Measurements from ENCODE around the gene BMP15.

The BMP15 gene

GRCh38 chrX:50910685-50911176 lies at the start of gene BMP15:
Gene BMP15 (plus strand): TSS chrX:50910735. CDS start chrX:50910784, 49 bp downstream.
- DNase-seq, result no peak

DNA sequence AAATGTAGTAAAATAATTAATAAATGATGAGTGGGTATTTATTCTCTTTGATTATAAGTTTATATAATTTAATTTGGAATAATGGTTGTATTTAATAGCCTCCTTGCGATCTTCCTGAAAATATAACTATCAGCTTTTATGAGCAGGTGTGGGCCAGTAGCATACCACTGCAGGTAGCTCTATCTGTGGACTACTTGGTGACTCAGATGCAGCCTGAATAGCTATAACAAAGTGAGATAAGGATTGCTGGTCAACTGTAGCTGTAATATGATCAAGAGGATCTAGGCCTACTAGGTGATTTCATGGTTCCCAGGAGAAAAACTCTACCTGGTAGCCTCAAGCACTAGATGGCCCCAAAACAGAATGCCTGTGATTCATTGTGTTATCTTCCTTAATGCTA lies 47.1 kb upstream of the BMP15 start:
- no peak for DNase-seq

- DNase-seq, result no peak
Observed at GRCh38 chrX:50865311-50865710, 45.2 kb upstream of the BMP15 start.

DNA sequence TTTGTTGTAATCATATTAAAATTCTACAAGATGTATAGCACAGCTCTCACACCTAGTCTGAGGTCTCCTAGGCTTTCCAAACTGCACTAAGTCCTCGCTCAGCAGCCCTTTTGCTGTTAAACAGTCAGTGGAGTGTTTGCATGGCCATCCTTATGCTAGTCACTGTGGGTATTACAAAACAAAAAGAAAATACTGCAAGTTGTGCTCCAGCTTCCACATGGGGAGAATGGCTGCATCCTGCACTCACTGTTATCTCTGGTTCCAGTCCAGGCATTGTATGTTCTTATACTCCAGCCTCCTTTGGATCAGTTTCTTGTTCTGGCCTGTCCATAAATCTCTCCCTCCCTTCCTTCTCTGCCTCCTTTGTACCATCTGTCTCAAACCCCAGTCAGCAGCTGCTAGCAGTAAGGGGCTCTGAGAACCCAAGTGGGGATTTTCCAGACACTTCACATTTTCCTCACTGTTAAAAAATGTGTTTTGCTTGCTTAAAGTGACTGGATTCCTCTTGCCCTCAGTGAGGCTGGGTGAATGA lies 38.5 kb upstream of the BMP15 start:
- DNase-seq, result no peak

GRCh38 chrX:50874876-50875275 lies 35.7 kb upstream of the BMP15 start:
- DNase-seq, result no peak

- no peak for DNase-seq
Observed at GRCh38 chrX:50876551-50876950, 34.0 kb upstream of the BMP15 start.

GRCh38 chrX:50877310-50877709 lies 33.2 kb upstream of the BMP15 start:
- no peak for DNase-seq

GRCh38 chrX:50881028-50881427 lies 29.5 kb upstream of the BMP15 start:
- no peak for DNase-seq

DNA sequence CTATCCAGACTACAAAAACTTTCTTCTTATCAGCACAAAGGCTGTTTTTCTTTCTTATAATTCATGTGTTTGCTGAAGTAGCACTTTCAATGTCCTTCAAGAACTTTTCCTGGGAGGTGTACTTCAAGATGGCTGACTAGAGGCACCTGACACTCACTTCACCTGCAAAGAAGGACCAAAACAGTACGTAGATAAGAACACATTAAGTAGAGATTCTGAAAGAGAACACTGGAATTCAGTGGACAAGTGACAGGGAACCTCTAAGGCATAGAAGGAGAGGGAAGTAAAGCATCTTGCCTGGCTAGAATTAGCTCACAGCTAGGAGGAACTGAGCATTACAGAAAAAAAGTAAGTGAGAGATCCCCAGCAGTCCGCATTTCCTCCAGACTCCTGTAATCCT lies 21.7 kb upstream of the BMP15 start:
- no peak for DNase-seq

GRCh38 chrX:50889582-50889981 lies 21.0 kb upstream of the BMP15 start:
- DNase-seq, result no peak

DNA sequence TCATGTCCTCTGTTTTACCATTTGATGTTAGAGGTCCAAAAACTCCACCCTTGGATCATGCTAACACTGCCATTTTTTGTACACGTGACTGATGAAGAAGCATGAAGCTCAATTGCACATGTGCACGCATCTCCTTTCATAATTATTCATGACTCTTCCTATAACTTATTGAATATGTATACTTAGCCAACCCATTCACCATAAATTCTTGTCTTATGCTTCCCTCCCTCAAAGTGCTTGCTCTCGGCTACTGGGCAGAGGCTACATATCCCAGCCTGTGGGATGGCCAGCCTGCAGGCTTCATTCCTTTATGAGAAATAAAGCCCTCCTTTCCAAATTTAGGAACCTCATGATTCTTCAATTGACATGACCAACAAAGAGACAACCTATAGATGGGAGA lies 17.5 kb upstream of the BMP15 start:
- DNase-seq, result no peak

GRCh38 chrX:50893466-50893865 lies 17.1 kb upstream of the BMP15 start:
- DNase-seq, result no peak

GRCh38 chrX:50905334-50905733 lies 5.2 kb upstream of the BMP15 start:
- no peak for DNase-seq

DNA sequence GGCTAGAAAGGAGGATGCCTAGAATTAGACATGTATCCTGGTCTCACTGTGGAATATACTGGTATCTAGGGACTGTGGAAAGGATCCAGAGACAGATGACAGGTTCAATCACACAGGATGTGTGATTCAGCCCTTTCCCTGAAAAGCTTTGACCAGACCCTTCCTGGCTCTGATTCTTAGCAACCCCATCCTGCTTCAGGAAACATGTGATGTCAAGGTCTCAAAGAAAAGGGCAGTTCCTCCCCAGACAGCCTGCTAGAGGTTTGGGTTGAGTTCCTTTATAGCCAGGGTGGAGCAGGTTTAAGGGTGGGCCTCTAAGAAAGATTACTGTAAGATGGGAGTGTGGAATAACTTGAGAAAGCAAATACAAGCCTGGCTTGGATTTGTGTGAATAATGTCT lies 3.0 kb downstream of the BMP15 start:
- DNase-seq, result no peak

DNA sequence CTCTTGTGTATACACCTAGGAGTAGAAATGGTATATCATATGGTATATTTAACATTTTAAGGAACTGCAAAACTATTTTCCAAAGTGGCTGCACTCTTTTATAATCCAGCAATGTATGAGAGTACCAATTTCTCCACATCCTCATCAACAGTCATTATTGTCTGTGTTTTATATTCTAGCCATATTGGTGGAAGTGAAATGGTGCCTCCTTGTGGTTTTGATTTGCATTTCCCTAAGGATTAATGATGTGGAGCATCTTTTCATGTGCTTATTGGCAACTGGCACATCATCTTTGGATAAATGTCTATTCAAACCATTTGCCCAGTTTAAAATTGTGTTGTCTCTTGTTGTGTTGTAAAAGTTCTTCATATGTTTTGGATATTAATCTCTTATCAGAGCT lies 9.6 kb downstream of the BMP15 start:
- DNase-seq, result no peak

- DNase-seq, result no peak
Observed at GRCh38 chrX:50927127-50927526, 16.6 kb downstream of the BMP15 start.

DNA sequence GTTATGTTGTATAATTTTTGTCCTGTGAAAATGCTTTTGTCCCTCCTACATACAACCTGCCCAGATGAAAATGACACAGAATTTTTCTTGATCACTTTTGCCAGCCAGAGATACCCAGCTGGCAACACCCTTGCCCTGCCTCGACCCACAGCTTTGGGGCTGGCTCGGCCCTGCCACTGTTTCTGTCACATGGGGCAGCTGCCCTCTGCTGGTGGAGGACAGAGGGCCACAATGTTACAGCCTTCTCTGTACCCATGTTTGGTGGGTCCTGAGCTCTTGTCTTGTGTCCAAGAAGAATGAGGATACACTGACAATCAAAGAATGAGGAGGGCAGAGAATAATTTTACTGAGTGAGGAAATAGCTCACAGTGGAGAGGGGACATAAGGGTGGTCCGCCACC lies 31.1 kb downstream of the BMP15 start:
- DNase-seq, result no peak

DNA sequence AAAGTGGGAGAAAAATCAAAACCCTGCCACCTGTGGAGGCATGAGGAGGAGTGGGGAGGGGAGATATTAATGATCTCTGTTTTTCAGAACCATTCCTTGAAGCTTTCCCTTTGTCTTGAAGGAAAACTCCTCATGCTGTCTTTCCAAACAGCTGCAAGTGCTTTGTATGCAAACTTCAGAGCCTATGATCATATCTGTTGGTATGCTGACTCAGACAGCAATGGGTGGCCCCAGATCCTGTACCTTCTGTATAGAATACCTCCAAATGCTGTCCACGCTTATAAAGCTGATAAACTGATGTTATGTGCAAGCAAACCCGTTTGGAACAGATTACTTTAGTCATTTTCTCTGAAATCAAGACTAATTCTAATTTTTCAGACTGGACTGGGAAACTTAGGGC lies 31.9 kb downstream of the BMP15 start:
- DNase-seq, result no peak

DNA sequence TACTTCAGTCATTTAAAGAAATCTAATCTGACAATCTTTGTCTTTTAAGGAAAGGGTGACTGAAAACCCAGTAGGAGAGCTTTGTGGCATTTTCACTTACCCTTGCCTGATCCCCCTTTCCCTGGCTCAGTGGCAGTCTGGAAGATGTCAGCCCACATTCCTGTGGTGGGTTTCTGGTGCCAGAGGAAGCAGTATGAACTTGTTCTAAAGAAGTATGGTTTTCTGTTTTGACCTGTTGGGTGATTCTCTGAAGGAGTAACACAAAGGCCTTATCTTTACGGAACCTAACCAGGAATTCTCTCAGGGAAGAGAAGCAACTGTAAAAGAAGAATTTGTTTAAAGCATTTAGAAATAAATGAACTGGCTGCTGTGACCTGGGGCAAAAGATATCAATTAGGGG lies 41.9 kb downstream of the BMP15 start:
- DNase-seq, result no peak

GRCh38 chrX:50953832-50954231 lies 43.3 kb downstream of the BMP15 start:
- DNase-seq, result no peak

DNA sequence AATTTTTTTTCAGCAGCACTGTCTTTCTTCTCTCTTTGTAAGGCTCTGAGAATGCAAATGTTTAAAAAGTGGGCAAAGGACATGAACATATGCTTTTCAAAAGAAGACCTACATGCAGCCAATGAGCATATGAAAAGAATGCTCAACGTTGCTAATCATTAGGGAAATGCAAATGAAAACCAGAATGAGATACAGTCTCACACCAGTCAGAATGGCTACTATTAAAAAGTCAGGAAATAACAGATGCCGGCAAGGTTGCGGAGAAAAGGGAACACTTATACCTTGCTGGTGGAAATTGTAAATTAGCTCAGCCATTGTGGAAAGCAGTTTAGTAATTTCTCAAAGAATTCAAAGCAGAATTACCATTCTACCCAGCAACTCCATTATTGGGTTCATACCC lies 51.6 kb downstream of the BMP15 start:
- DNase-seq, result no peak

GRCh38 chrX:50963842-50964241 lies 53.3 kb downstream of the BMP15 start:
- no peak for DNase-seq
